ENCODE measurements around the gene ZNF580.

The ZNF580 gene

DNA sequence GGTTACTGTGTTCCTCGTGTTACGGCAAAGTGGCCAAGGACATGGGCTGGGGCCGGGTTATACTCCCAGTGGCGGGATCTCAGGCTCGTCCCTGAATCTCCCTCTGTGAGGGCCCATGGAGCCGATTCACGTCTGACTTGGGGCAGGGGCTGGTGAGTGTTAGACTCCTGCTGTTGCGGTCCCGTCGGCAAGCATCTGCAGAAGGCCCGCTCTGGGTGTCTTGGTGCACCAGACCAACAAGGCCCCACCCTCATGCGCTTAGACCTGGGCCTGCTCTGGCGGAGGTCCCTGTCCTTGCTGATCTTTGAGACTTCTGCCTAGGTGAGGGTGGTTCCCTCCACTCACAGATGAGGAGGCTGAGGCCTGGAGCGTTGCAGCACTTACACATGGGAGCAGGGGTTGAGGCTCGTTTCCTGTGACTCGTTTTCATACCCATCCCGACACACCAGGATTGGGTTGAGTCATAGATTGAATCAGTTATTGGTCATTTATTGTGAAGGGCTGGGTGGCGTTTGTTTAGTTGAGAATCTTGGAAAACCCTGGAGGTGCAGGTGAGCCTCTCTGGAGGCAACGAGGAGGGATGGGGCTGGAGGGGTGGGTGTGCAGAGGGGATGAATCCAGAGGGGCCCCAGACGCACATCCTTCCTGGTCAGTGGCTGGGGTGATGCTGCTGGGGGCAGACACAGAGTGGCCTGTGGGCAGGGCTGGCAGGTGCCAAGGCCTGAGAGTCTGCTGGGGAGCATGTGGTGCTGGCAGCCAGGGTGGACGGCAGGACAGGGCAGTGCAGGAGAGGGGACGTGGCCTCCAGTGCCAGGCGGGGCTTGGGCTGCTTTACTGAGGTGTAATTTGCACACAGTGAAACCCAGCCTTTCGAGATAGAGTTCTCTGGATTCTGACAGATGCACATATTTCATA is 38.8 kb downstream of the ZNF580 start:
- DNase-seq (ENCODE audit: low spot score), result peak; percentile 84

DNA sequence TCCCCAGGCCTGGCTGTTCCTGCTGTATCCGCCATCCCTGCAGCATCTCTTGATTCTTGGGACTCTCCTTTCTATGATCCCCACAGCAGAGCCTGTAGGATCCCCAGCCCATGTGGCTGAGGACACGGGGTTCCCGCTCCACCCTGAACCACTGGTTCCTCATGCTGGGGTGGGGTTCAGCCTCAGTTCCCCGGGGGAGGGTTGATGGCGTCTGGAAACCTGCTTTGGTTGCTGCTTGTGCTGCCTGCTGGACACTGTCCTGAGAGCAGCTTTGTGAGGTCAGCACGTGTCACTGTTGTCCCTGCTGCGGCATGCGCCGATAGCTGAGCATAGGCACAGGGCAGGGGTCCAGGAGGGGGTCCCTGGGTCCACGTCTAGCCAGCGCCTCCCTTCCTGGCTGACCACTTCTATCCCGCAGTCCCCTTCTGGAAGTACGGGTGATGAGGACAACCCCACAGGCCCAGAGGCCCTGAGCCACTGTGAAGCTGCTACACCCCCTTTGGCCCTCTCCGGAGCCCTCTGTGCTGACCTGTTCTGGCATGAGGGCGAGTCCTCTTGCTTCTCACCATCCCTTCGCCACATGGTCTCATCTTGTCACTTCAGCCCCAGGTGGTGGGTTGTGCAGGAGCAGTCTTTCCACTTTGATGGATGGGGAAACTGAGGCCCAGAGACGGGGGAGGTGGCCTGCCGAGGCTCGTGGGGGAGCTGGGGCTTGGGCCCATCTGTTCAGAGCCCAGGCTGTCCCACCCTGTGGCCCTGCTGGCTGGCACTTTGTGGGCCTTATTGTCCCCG is 39.7 kb downstream of the ZNF580 start:
- no peak for DNase-seq (ENCODE audit: low spot score)

DNA sequence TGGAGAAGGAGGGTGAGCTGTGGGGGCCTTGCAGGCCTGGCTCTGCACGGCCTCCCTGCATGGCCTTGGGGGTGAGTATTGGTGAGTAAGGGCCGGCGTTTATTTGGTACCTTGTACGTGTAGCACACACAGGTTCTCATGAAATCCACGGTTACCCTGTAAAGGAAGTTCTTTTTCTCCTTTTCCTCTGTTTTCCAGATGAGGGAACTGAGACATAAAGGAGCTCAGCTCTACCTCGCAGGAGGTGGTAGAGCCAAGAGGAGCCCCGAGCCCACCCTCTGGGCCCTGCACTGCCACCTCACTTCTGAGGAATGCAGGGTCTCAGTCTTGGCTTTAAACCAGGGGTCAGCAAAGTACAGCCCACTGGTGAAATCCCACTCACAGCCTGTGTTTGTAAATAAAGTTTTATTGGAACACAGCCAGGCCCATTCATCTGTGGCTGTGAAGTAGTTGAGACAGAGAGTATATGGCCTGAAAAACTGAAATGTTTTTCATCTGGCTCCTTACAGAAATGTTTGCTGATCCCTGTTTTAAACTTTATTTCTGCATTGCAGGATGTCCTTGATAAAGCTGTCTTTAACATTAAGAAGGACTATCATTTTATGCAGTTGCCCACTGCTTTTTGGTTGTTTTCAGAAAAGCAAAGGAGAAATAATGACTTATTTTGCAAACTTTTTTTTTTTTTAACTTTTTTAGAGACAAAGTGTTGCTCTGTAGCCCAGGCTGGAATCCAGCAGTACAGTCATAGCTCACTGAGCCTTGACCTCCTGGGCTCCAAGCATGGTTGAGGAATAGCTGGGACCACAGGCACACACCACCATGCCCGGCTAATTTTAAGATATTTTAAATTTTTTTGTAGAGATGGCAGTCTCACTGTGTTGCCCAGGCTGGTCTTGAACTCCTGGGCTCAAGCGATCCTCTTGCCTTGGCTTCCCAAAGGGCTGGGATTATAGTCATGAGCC is 40.6 kb downstream of the ZNF580 start:
- DNase-seq (ENCODE audit: low spot score), result peak; percentile 76

DNA sequence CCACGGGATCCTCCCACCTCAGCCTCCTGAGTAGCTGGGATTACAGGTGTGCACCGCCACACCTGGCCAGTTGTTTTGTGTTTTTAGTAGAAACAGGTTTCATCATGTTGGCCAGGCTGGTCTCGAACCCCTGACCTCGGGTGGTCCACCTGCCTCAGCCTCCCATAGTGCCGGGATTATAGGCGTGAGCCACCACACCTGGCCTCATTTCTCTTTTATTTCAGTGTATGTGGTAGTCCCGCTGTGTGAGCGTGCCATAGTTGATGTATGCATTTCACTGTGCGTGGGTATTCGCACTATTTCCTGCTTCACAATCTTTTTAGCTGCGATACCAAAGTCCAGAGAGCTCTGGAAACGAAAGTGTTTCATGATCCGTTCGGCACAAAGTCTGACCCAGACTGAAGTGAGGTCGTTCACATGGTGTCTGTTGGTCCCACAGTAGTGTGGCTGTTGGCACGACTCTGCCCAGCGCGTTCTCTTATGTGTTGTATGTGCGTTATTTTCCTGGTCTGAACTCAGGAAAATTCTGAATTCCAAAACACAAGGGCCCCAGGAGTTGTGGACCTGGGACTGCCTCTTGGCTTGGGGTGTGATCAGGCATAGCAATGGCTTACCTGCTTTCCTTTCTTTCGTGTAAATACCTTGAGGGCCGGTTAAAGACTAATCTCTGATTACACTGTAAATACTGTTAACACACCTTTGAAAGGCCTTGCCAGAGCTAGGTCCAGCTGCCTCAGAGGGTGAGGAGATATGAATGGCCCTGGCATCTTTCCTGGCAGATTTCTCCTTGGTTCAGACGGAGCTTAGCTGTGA is 42.9 kb downstream of the ZNF580 start:
- peak; percentile 67 for DNase-seq (ENCODE audit: low spot score)

DNA sequence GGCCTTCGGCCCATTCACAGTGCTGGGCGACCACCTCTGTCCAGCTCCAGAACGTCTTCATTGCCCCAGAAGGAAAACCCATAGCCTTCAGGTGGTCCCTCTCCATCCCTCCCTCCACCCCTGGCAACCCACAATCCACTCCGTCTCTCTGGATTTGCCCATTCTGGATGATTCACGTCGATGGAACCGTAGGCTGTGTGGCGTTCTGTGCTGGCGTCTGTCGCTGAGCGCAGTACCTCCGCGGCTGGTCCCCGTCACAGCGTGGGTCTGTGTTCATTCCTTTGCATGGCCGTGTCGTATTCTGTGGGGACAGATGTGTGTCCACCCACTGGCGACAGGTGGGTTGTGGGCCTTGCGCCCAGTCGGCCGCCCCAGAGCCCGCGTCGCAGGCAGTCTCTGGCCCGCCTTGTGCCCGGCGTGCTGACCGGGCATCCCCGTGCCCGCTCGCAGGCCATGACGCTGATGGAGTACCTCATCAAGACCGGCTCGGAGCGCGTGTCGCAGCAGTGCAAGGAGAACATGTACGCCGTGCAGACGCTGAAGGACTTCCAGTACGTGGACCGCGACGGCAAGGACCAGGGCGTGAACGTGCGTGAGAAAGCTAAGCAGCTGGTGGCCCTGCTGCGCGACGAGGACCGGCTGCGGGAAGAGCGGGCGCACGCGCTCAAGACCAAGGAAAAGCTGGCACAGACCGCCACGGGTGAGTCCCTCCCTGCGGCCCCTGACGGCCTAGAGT is 44.3 kb downstream of the ZNF580 start:
- no peak for DNase-seq (ENCODE audit: low spot score)

DNA sequence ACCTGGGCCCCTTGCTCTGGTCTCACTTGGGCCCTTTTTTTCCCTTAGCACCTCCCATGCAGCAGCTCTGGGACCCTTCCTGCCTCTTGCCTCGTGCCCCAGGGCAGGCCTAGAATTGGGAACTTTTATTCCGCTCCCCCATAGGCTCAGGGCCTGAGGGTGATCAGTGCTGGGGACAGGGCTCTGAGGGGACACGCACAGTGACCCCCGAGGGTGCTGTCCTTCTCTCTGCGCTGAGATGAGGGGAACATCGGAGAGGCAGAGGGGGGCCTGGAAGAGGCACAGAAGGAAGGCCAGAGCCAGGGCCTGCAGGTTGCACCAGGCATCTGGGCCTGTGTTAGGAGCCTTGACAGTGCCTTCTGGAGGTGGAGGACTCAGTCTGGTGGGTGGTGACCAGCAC is 45.0 kb downstream of the ZNF580 start:
- DNase-seq (ENCODE audit: low spot score), result no peak

DNA sequence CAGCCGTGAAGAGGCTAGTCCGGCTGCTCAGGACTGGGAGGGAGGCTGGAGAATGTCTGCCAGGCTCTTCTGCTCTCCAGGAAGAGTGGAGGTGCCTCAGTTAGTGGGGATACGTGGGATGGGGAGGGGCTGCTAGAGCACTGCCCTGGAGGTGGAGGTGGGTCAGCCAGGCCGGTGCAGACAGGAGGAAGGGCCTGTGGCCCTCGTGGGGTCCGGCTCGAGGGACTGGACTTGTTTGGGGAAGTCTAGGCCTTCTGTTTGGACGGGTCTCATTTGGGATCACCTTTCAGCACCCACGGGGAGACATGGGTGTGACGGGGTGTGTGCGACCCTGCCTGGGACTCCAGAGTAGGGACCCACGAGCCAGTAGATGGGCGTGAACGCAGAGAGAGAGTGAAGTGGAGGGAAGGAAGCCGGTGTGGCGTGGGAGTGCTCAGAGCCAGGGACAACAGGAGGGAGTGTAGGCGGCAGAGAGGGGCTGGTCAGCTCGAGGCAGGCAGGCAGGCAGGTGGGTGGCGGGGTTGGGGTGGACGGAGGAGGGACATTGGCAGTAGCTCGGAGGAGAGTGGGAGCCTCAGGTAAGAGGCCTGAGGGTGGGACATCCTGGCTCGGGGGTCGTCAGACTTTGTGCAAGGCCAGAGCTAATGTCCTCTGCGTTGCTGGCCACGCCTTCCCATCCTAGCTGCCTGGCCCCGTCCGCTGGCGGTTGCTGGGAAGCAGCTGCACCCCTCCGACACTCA is 45.7 kb downstream of the ZNF580 start:
- DNase-seq (ENCODE audit: low spot score), result no peak

DNA sequence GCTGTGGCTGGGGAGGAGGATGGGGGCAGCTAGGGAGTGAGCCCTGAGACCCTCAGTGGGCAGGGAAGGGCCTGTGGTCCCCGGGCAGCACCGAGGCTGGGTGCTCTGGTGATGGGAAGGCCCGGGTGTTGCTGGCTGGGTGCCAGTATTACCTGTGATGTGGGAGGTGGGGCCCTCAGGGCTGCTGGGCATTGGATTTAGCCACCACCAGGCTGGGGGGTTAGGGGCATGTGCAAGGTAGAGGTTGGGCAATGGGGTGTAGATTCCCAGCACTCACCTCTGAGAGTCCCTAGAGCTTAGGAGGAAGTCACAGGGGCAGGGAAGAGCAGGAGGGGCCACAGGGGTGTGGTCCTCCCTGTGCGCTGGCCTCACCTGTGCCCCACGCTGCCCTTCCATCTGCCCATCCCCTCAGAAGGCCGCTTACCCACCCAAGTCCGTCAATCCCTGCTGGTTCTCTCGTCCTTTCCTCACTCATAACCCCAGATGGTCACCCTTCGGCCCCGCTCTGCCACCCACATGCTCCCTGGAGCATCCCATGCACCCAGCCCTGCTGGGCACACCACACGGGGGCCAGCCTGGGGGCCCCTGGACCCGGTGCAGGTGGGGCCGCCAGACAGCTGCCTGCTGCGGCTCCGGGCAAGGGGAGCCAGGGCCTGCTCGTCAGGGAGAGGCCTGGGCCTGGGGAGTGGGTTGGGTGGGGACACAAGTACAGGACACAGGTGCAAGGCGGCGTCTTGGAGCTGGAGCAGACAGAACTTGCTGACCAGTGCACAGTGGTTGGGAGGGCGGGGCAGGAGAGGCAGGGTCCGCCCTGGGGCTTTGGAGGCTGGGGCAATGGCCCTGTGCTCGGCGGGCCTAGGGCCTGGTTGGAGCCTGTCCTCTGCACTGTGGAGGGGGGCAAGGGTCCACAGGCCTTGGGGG is 46.7 kb downstream of the ZNF580 start:
- no peak for DNase-seq (ENCODE audit: low spot score)

DNA sequence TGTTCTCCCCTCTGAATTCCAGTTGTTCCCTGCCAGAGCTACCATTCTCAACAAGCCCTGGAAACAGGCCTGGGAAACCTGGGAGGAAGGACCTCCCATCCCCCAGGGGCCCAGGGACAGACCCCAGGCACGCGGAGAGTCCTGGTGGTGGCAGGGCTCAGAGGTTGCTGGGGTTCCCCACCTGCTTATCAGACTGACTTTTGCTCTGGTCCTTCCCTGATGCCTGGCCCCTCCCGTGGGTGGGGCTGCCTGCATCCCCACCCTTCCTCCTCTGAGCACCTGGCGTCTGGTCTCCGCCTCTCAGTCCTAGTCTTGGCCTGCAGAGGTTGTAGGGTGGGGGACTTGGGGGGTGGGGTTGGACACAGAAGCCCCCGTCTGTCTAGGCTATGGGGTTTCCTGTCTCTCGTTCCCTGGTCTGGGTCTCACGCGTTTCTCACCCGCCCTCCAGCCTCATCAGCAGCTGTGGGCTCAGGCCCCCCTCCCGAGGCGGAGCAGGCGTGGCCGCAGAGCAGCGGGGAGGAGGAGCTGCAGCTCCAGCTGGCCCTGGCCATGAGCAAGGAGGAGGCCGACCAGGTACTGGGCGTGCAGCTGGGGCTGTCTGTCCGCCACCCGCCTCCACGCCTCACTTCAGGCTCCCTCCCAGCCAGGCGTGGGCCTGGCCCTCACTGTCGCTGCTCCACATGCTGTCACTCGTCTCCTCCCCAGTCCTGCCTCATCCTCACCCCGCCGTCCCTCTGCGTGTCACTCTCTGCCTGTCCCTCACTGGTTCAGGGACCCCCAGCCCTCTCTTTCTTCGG is 47.8 kb downstream of the ZNF580 start:
- peak; percentile 30 for DNase-seq (ENCODE audit: low spot score)

DNA sequence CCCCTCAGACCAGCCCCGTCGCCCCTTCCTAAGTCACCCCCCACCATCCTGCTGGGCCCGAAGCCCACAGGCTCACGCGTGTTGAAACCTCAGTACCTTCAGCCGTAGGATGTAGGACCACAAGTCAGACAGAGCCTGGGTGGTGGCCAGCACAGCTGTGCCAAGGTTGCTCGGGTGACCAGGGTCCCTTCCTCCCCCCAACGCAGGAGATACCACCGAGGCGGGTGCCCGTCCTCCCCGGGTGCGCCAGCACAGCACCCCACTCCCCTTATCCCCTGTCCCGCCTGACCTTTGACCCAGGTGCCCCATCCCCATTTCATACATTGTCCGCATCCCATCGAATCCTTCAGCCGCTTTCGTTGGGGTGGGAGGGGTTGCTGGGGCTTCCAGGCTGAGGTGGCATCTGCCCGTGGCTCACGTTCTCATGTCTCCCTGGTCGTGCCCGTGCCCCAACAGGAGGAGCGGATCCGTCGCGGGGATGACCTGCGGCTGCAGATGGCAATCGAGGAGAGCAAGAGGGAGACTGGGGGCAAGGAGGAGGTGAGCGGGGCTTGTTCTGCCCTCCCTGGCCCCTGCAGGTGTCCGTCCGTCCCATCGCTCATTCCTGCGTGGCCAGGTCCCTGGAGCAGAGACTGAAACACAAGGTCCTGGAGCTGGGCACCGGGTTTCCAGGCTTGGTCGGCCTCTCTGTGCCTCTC is 48.8 kb downstream of the ZNF580 start:
- no peak for DNase-seq (ENCODE audit: low spot score)

DNA sequence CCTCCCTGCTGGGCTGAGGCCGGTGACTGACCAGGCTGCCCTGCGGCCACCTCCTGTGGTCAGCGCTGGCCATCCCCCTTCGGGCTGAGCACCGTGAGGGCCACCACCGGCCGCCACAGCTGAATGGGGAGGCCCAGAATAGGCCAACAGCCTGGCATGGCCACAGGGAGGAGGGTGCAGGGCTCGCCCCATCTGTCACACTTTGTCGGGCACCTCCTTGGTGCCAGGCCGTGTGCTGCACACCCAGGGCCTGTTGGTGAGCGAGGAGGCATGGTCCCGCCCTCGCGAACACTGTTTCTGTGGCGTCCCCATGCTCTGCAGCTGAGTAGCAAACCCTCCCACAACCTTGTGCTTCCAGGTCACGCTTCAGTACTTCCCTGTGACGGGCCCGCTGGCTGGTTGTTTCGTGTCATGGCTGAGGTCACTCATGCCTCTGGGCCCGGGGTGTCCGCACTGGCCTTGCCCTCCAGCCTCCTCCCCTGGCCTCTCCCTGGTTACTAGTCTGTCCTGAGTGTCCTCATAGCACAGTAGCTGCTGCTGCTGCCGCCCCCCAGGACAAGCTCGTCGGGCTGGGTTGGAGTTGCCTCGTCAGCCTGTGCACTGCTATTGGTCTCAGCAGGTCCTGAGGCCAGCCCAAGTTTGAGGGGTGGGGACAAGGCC is 49.4 kb downstream of the ZNF580 start:
- DNase-seq (ENCODE audit: low spot score), result peak; percentile 85

DNA sequence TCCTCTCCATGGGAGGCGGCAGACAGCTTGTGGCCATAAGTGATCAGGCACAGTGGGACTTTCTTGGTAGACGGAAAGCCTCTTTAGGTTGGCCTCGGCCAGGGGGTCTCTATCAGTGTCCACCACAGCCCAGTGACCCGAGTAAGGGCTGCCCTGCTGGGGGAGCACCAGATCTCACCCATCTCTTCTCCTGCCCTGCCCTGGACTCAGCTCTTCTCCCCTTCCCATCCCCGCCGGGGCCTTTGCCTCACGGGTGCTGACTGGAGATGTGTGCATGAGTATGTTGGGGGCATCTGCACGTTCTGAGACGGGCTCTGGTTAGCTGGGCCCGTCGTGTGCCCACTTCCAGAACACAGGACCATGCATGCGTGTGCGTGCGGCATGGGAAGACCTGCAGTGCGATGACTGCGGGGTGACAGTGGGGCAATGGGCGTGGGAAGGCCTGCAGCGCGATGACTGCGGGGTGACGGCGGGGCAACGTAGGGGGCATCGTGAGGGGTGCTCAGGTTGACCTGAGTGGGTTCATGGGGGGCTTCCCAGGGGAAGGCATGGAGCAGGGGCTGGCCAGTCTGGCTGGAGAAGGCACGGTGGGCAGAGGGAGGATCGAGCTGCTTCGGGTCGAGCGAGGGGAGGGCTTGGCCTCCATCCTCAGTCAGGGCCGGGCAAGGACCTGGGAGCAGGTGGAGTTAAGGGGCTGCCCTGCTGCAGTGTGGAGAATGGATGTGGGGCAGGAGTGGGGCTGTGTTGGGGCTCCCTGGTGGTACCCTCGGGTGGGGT is 50.2 kb downstream of the ZNF580 start:
- no peak for DNase-seq (ENCODE audit: low spot score)

DNA sequence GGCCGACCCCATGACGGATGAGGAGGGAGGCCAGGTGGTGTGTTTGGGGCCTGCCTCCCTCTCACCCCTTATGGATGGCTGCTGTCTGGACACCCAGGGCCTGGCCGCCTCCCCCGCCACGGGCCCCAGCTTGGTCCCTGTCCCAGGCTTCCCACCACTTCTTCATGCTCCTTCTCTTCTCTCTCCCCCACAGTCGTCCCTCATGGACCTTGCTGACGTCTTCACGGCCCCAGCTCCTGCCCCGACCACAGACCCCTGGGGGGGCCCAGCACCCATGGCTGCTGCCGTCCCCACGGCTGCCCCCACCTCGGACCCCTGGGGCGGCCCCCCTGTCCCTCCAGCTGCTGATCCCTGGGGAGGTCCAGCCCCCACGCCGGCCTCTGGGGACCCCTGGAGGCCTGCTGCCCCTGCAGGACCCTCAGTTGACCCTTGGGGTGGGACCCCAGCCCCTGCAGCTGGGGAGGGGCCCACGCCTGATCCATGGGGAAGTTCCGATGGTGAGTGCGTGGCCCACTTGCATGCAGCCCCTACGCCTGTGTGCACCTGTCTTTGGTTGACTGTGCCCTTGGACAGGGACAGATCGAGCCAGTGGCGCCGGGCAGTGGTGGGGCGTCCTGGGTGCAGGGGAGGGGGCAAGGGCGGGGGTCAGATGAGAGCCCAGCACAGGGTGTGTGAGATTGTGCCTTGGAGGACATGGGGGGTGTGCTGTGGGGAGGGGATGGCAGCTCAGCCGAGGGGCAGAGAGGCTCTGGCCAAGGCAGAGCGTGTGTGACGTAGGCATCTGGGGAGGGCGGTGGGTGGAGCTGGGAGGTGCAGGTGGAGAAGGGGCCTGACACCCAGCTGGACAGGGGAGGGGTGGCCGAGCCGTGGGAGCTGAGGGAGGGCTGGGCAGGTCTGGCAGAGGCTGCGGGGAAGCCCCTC is 51.0 kb downstream of the ZNF580 start:
- no peak for DNase-seq (ENCODE audit: low spot score)

DNA sequence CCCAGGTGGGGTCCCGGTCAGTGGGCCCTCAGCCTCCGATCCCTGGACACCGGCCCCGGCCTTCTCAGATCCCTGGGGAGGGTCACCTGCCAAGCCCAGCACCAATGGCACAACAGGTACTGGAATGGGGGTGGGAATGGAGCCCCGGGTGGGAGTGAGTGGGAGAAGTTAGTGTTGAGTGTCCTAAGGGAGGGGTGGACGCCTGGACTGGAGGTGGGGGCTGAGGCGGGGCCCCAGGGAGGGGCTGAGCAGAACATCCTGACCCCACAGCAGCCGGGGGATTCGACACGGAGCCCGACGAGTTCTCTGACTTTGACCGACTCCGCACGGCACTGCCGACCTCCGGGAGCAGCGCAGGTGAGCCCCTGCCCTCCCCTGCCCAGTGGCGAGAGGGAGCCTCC is 51.9 kb downstream of the ZNF580 start:
- no peak for DNase-seq (ENCODE audit: low spot score)
